ENCODE results near the gene VWF. TPM values are rescaled to one million over a fixed set of nuclear protein-coding genes. Genes with fewer than 3 reads are reported as not detected.

The VWF gene
- total and polyA plus RNA-seq, 2 of the 4 experiments (the other 2 are of a cell fraction): under 0.01 to 0.09 TPM

GRCh38 chr12:6166808-6167207 is 42.3 kb upstream of the VWF start:
- Histone ChIP-seq H3K18ac (ENCODE audit: low read depth, low read length) (peak overlapping the region; percentile 94), H3K9me3 (ENCODE audit: control insufficient read depth, insufficient read depth, low read length) (no peaks in the 10 kb centered on the region), H2BK15ac (ENCODE audit: low read depth, low read length) (peak overlapping the region; percentile 90; the same call in 2 of the 3 replicates), H3K14ac (replicated peaks; ENCODE audit: low read depth, low read length) (peak overlapping the region; percentile 94), H3K27ac (ENCODE audit: insufficient read depth, low read length) (peak overlapping the region; percentile 88), H3K4me3 (ENCODE audit: insufficient read depth, low read depth, low read length) (no peak overlapping the region), H3K4me1 (ENCODE audit: control insufficient read depth, insufficient read depth, low read length) (peaks cover 9% of the 10 kb centered on the region), H2AFZ (replicated peaks; ENCODE audit: low read length, poor library complexity) (peak overlapping the region; percentile 73), H3K23ac (ENCODE audit: low read depth, low read length) (peak overlapping the region; percentile 88; the same call in 1 of the 2 replicates), H2BK5ac (ENCODE audit: low read depth, low read length, poor library complexity, severe bottlenecking) (peak overlapping the region; percentile 99), H2BK20ac (ENCODE audit: low read depth, low read length) (peak overlapping the region; percentile 98), H4K5ac (ENCODE audit: low read depth, low read length) (peak overlapping the region; percentile 90), H4K8ac (ENCODE audit: low read depth in 2 of 2, low read length in 2 of 2) (peak overlapping the region; percentile 82 to 98), H2AK5ac (ENCODE audit: low read depth, low read length) (peak overlapping the region; percentile 78), H3K79me1 (ENCODE audit: low read depth in 1 of 2, low read length in 2 of 2) (no peaks in the 10 kb centered on the region), H3K56ac (ENCODE audit: extremely low read depth, insufficient read depth, low read length) (peak overlapping the region; percentile 95), H2AK9ac (replicated peaks; ENCODE audit: low read depth, low read length, poor library complexity) (peak overlapping the region; percentile 85), H3K4ac (ENCODE audit: low read depth, low read length) (peak overlapping the region; percentile 97), H4K20me1 (ENCODE audit: insufficient read depth, low read length) (0 out of 2 replicates have a peak, but pooled peaks cover 4% of the 10 kb centered on the region), H3K36me3 (ENCODE audit: control insufficient read depth, insufficient read depth, low read length) (no peaks in the 10 kb centered on the region), H3K9me1 (ENCODE audit: insufficient read depth, low read length) (peaks cover 7% of the 10 kb centered on the region; the same call in 1 of the 2 replicates), H2BK120ac (ENCODE audit: low read depth, low read length) (peak overlapping the region; percentile 98), H3K4me2 (ENCODE audit: low read depth, low read length) (peak overlapping the region; percentile 36), H4K91ac (ENCODE audit: insufficient read depth, low read depth, low read length) (peak overlapping the region; percentile 97), H3K9ac (ENCODE audit: low read depth, low read length) (peak overlapping the region; percentile 24; the same call in 1 of the 2 replicates), H3K27me3 (ENCODE audit: control insufficient read depth, insufficient read depth, low read length) (no peaks in the 10 kb centered on the region)
- in situ Hi-C loops (cut with MboI; ENCODE audit: low sequenced_read_pairs): no loop called here
- CTCF ChIA-PET: interaction anchor here (1.5 kb wide), 1 partner anchor 112 kb away, joined by 3 read pairs; no protein-coding TSS in a partner anchor
- TF ChIP-seq SMC3 (IDR thresholded peaks at IDR 0.05; ENCODE audit: low read depth, low read length) (no peak), MAZ (IDR thresholded peaks at IDR 0.05; ENCODE audit: borderline replicate concordance, low read depth, low read length) (no peak)
- POLR2A ChIA-PET (ENCODE audit: unreplicated experiment): no interaction called here
- no TSS peak for BruUV-seq (replicated peaks)
- intact Hi-C loops (cut with micrococcal nuclease): no loop called here
- DNase-seq (no peak), ATAC-seq (ENCODE audit: low read depth) (no peak)
- no CpG with 5 or more reads among the region's 6 CpGs for WGBS, 2 experiments (ENCODE audit: extremely low coverage in 2 of 2, insufficient read length in 1 of 2)
- dilution Hi-C loops (cut with HindIII; ENCODE audit: low sequenced_read_pairs, unreplicated experiment): no loop called here

Measured in IMR-90 (cell line).